ENCODE data around the gene MSANTD2. TPM values are rescaled to one million over a fixed set of nuclear protein-coding genes. Genes with fewer than 3 reads are reported as not detected.
A peak's percentile ranks its signal among the peaks of the same experiment; 100 is the strongest.

The MSANTD2 gene
- total and polyA plus RNA-seq, 8 donors, result 9.4 to 46.3 (median 39.9) TPM

- Histone ChIP-seq H3K27me3 (peaks cover 0 to 42% of the 10 kb centered on the region in 2 donors), H3K36me3 (no peaks in the 10 kb centered on the region), H3K4me1 (peaks cover 17% of the 10 kb centered on the region in 2 donors), H3K27ac (no peak overlapping the region), H3K4me3 (no peak overlapping the region), H3K9me3 (no peaks in the 10 kb centered on the region)
- ATAC-seq, result no peak
- TF ChIP-seq, protein P1, sequence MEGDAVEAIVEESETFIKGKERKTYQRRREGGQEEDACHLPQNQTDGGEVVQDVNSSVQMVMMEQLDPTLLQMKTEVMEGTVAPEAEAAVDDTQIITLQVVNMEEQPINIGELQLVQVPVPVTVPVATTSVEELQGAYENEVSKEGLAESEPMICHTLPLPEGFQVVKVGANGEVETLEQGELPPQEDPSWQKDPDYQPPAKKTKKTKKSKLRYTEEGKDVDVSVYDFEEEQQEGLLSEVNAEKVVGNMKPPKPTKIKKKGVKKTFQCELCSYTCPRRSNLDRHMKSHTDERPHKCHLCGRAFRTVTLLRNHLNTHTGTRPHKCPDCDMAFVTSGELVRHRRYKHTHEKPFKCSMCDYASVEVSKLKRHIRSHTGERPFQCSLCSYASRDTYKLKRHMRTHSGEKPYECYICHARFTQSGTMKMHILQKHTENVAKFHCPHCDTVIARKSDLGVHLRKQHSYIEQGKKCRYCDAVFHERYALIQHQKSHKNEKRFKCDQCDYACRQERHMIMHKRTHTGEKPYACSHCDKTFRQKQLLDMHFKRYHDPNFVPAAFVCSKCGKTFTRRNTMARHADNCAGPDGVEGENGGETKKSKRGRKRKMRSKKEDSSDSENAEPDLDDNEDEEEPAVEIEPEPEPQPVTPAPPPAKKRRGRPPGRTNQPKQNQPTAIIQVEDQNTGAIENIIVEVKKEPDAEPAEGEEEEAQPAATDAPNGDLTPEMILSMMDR (IDR thresholded peaks at IDR 0.05), result no peak
- intact Hi-C loops (cut with DNase I), result no loop called here
- DNase-seq, result no peak
Observed at GRCh38 chr11:124719534-124719933, 80.7 kb downstream of the MSANTD2 start.

DNA sequence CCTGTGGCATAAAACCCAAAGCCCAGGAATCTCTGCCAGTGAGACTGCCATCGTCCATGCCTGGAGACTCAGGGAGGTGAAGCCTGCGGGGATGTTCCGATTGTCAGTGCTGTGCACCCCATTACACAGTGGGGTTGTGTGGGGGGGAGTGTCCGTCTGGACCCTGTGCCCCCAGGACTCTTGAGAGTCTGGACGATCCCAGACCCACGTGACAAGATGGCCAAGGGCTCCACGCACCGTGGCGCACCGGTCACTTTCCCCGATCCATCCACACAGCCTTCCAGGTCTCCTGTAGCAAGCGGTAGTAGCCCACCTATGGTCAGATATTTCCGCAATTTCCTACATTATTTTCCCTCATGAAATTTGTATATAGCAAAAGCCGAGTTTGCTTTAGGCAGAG, 81.4 kb downstream of the MSANTD2 start:
- TF ChIP-seq, protein P1 (IDR thresholded peaks at IDR 0.05), result no peak
- Histone ChIP-seq H3K27me3 (peaks cover 0 to 42% of the 10 kb centered on the region in 2 donors), H3K9me3 (no peaks in the 10 kb centered on the region), H3K27ac (no peak overlapping the region), H3K36me3 (no peaks in the 10 kb centered on the region), H3K4me1 (peaks cover 14 to 17% of the 10 kb centered on the region in 2 donors), H3K4me3 (no peak overlapping the region)
- ATAC-seq (no peak), DNase-seq (no peak)
- intact Hi-C loops (cut with DNase I), result no loop called here

DNA sequence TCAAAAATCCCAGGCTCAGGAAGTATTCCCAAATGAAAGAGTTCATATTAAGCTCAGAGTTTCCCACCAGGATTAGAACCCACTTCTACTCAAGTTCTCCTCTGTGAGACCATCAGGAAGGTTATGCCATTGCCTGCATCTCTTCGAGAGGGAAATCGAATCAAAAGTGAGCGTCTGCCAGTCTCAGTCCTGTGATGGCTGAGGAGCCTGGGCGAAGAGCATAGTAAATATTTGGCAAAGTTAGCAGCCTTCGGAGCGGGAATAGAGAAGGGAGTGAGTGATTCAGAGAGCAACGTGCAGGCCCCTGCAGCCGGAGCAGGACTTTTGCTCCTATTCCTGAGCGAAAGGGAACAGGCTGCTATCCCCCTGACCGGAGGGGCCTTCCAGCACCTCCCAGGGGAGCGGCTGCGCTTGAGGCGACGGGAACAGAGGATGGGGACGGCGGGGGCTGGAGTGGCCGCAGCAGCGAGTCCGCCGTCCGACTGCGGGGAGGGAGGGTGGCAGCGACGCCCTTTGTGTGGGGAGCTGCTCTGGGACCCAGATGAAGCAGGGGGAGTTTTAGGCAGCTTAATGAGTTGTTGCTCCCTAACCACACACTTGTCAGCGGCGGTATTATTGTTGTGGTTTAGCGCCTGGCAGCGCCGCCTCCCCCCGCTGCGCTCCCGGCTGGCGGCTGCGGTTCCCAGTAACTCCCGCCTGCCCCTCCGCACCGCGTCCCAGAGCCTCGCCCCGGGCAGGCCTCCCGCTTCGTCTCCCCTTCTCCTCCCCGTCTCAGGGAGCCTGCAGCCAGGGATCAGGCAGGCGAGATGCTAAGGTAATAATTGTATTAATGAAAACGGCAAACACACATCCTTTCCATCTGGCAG, 82.2 kb downstream of the MSANTD2 start:
- DNase-seq (peak; percentile 34 to 81 (median 36)), ATAC-seq (peak; percentile 89)
- Histone ChIP-seq H3K4me1 (peaks cover 14 to 17% of the 10 kb centered on the region in 2 donors), H3K27ac (peak overlapping the region; percentile 75 to 80), H3K36me3 (no peaks in the 10 kb centered on the region), H3K9me3 (no peaks in the 10 kb centered on the region), H3K27me3 (peaks cover 0 to 42% of the 10 kb centered on the region in 2 donors), H3K4me3 (peak overlapping the region; percentile 32 to 38)
- TF ChIP-seq, protein P1 (IDR thresholded peaks at IDR 0.05), result no peak
- intact Hi-C loops (cut with DNase I), result no loop called here

DNA sequence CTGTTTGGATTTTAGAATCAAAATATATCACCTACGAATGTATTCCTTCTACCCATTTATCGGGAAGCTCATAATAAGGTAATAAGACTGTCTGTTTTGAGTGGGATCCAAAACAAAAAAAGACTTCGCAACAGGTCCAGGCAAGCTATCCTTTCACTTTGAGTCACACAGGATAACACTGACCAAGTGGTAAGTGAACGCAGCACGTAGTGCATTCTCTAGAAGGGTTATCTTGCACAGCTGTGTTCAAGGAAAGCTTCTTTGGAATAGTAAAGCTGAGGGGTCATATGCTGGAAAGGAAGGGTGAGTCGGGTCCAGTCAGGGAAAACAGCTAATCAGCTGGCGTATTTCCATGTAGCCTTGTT, 82.8 kb downstream of the MSANTD2 start:
- ATAC-seq (peak; percentile 64), DNase-seq (no peak)
- intact Hi-C loops (cut with DNase I), result no loop called here
- TF ChIP-seq, protein P1 (IDR thresholded peaks at IDR 0.05), result no peak
- peaks cover 0 to 42% of the 10 kb centered on the region in 2 donors for H3K27me3 ChIP-seq
- no peaks in the 10 kb centered on the region for H3K9me3 ChIP-seq
- H3K4me3 ChIP-seq, result peak overlapping the region in 1 of 2 donors; percentile 38
- peaks cover 14 to 17% of the 10 kb centered on the region in 2 donors for H3K4me1 ChIP-seq
- H3K27ac ChIP-seq, result peak overlapping the region; percentile 75 to 80
- H3K36me3 ChIP-seq, result no peaks in the 10 kb centered on the region

DNA sequence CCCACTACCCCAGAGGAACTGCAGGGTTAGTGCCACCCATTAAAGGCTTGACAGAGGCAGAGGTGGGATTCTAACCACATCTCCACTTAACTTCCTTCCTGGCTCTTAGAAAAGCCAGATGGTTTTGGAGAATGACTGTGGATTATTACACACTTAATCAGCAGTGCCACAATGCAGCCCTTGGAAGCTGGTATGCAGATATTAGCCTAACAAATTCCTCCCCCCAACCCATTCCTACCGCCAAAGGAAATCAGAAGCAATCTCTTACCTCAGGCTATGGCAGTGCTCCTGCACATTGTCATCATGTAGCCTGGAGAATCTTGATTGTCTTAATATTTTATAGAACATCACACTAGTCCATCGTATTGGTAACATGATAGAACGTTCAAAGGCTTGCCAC, 83.6 kb downstream of the MSANTD2 start:
- DNase-seq, result no peak
- H3K27me3 ChIP-seq, result peaks cover 0 to 40% of the 10 kb centered on the region in 2 donors
- TF ChIP-seq, protein P1 (IDR thresholded peaks at IDR 0.05), result no peak
- peak overlapping the region in 1 of 2 donors; percentile 75 for H3K27ac ChIP-seq
- intact Hi-C loops (cut with DNase I), result no loop called here
- no peak overlapping the region for H3K4me3 ChIP-seq
- H3K36me3 ChIP-seq, result no peaks in the 10 kb centered on the region
- no peaks in the 10 kb centered on the region for H3K9me3 ChIP-seq
- H3K4me1 ChIP-seq, result peaks cover 14 to 17% of the 10 kb centered on the region in 2 donors
- no peak for ATAC-seq

Data from left lung (tissue), 10 donors.